ENCODE data around the gene MAPRE3. TPM values are rescaled to one million over a fixed set of nuclear protein-coding genes. Genes with fewer than 3 reads are reported as not detected.
"Not testable (repeated sequence)": the region's sequence is repeated elsewhere in the genome, so short reads cannot be mapped to it uniquely, and the experiment has no call there.

MAPRE3 gene
- total RNA-seq, 4 donors from 2014 or later = 41.9 to 66.5 (median 53.9) TPM

DNA sequence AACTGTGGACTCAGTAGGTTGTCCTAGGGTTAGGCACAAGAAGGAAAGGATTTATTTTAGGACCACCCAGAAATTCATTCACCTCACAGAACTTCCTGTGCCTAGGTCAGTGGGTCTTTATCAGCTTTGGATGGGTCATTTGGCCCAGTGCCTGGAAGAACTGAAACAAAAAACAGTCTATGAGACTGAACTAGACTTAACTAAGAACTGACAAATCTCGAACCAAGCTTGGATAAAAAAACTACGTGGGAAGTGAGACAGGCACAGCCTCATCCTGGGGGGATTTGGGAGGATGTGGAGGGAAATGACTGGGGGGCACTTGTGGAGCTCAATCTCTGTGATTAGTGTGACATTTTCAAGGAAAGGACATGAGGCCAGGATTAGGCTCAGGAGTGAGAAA lies 103.3 kb downstream of the MAPRE3 start:
- intact Hi-C loops (cut with DNase I; ENCODE audit: low total_unique reads) = loop anchor here (5.0 kb wide), 1 partner anchor 286 kb away; the partner anchor contains the start of gene CENPA
- in situ Hi-C loops (cut with MboI; ENCODE audit: low sequenced_read_pairs in 4 of 4) = no loop called here

DNA sequence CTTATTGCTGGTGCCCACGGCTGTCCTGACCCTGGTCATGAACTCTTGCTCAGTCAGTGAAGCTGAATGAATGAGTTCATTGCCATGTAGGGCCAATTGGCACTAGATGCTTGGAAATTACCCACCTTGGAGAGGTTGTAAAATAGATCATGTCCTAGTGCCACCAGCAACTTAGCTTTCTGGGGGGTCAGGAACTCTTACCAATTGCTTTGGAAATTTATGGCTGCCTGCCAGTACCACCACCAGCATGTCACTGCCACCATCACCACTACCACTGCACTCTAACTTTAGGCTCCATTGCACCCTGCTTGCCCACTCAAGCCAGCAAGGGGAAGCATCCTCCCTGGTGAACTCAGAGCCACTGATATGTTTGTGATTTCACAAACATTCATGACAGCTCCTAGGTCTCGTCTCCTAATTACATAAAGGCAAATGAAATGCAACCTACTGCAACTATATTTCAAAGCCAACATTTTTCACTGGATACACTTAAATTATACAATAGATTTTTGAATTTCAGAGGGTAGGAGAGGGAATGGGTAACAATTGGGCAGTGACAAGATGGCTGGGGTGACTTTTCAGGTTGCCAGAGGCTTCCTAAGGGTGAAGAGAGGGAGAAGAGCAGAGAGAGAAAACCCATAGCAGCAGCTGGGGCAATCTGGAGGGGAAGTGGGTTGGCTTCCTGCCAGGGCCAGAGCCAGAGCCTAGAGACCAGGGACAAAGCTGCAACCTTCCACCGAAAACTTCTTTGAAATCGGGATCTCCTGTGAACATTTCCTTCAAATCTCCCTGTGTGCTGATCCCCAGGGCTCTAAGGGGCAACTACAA lies 104.5 kb downstream of the MAPRE3 start:
- Histone ChIP-seq H3K4me1 (peaks cover 17 to 23% of the 10 kb centered on the region in 2 donors), H3K4me3 (no peak overlapping the region), H3K27ac (peak overlapping the region in 1 of 4 donors; percentile 64), H3K27me3 (no peaks in the 10 kb centered on the region), H3K36me3 (peaks cover 0 to 2% of the 10 kb centered on the region in 2 donors), H3K9me3 (no peaks in the 10 kb centered on the region)
- DNase-seq (no peak), ATAC-seq (no peak)
- TF ChIP-seq, protein P1, sequence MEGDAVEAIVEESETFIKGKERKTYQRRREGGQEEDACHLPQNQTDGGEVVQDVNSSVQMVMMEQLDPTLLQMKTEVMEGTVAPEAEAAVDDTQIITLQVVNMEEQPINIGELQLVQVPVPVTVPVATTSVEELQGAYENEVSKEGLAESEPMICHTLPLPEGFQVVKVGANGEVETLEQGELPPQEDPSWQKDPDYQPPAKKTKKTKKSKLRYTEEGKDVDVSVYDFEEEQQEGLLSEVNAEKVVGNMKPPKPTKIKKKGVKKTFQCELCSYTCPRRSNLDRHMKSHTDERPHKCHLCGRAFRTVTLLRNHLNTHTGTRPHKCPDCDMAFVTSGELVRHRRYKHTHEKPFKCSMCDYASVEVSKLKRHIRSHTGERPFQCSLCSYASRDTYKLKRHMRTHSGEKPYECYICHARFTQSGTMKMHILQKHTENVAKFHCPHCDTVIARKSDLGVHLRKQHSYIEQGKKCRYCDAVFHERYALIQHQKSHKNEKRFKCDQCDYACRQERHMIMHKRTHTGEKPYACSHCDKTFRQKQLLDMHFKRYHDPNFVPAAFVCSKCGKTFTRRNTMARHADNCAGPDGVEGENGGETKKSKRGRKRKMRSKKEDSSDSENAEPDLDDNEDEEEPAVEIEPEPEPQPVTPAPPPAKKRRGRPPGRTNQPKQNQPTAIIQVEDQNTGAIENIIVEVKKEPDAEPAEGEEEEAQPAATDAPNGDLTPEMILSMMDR (IDR thresholded peaks at IDR 0.05 in 4 of 5, conservative IDR thresholded peaks at IDR 0.05 in 1 of 5) = no peak
- no peak for TF ChIP-seq POLR2A (IDR thresholded peaks at IDR 0.05)
- intact Hi-C loops (cut with DNase I; ENCODE audit: low total_unique reads) = loop anchor here (5.0 kb wide), 1 partner anchor 288 kb away; the partner anchor contains the start of gene CENPA
- in situ Hi-C loops (cut with MboI; ENCODE audit: low sequenced_read_pairs in 4 of 4) = no loop called here

More for the DNA sequence above, 103.3 kb downstream of the MAPRE3 start:
- ATAC-seq (no peak), DNase-seq (no peak)
- peaks cover 0 to 11% of the 10 kb centered on the region in 2 donors for H3K36me3 ChIP-seq
- H3K27ac ChIP-seq = peak overlapping the region in 2 of 4 donors; percentile 33 to 64
- H3K4me1 ChIP-seq = peaks cover 28 to 29% of the 10 kb centered on the region in 2 donors
- H3K4me3 ChIP-seq = no peak overlapping the region
- TF ChIP-seq POLR2A (IDR thresholded peaks at IDR 0.05) = no peak
- TF ChIP-seq, protein P1 (IDR thresholded peaks at IDR 0.05 in 4 of 5, conservative IDR thresholded peaks at IDR 0.05 in 1 of 5) = no peak
- no peaks in the 10 kb centered on the region for H3K9me3 ChIP-seq
- H3K27me3 ChIP-seq = no peaks in the 10 kb centered on the region

DNA sequence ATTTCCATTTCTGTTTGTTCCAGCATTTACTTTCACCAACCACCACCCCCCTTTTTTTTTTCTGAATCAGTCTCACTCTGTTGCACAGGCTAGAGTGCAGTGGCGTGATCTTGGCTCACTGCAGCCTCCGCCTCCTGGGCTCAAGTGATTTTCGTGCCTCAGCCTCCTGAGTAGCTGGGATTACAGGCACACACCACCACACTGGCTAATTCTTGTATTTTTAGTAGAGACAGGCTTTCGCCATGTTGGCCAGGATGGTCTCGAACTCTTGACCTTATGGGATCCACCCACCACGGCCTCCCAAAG lies 105.1 kb downstream of the MAPRE3 start:
- Histone ChIP-seq H3K27ac (peak overlapping the region in 1 of 4 donors; percentile 52), H3K4me1 (peaks cover 11 to 18% of the 10 kb centered on the region in 2 donors)
- H3K36me3 ChIP-seq; ATAC-seq; intact Hi-C loops (cut with DNase I; ENCODE audit: low total_unique reads); DNase-seq; H3K27me3 ChIP-seq; in situ Hi-C loops (cut with MboI; ENCODE audit: low sequenced_read_pairs in 4 of 4); H3K4me3 ChIP-seq; H3K9me3 ChIP-seq: not testable (repeated sequence)

DNA sequence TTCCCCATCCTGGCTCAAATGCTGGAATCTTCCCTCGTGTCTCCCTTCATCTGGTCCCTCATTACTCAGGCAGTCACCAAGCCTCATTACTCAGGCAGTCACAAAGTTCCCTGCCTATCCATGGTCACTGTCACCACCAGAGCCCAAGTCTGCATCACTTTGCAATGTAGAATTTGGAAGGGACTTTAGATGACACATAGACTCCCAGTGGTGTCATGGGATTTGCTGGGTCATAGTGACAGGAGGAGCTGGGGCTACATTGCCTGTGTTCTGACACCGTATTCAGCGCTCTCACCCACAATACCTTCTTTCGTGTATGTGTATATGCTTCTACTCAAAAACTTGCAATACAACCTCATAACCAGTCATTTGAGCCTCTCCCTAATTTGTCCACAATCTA lies 105.9 kb downstream of the MAPRE3 start:
- DNase-seq (no peak), ATAC-seq (no peak)
- Histone ChIP-seq H3K9me3 (no peaks in the 10 kb centered on the region), H3K4me1 (peaks cover 8 to 19% of the 10 kb centered on the region in 2 donors), H3K27me3 (no peaks in the 10 kb centered on the region), H3K36me3 (no peaks in the 10 kb centered on the region), H3K4me3 (no peak overlapping the region), H3K27ac (peak overlapping the region in 2 of 4 donors; percentile 1 to 52)
- intact Hi-C loops (cut with DNase I; ENCODE audit: low total_unique reads) = no loop called here
- TF ChIP-seq, protein P1 (IDR thresholded peaks at IDR 0.05 in 4 of 5, conservative IDR thresholded peaks at IDR 0.05 in 1 of 5) = no peak
- no peak for TF ChIP-seq POLR2A (IDR thresholded peaks at IDR 0.05)
- in situ Hi-C loops (cut with MboI; ENCODE audit: low sequenced_read_pairs in 4 of 4) = no loop called here

Other genes starting within 250 kb of the MAPRE3 start
- gene SLC35F6, start 206.4 kb upstream of the MAPRE3 start, total RNA-seq = 10 to 100 TPM; 37.8 to 54.5 (median 45.9) TPM
- under 1 TPM in 1 of 4 donors, not detected in 3; 0.22 TPM for gene CENPA, start 184.6 kb upstream of the MAPRE3 start, total RNA-seq
- gene DPYSL5, start 122.5 kb upstream of the MAPRE3 start, total RNA-seq = not detected
- 10 to 100 TPM; 20.0 to 37.7 (median 24.9) TPM for gene TMEM214, start 62.3 kb downstream of the MAPRE3 start, total RNA-seq
- 1 to 10 TPM; 4.9 to 6.2 (median 5.7) TPM for gene AGBL5, start 81.0 kb downstream of the MAPRE3 start, total RNA-seq
- gene OST4, start 101.0 kb downstream of the MAPRE3 start, total RNA-seq = 100 to 1,000 TPM; 191 to 283 (median 251) TPM
- 10 to 100 TPM in 2 of 4 donors, 1 to 10 TPM in 2; 6.8 to 18.2 (median 11.3) TPM for gene EMILIN1, start 108.0 kb downstream of the MAPRE3 start, total RNA-seq
- gene KHK, start 116.1 kb downstream of the MAPRE3 start, total RNA-seq = 1 to 10 TPM in 2 of 4 donors, under 1 TPM in 1, not detected in 1; 0.91 to 5.4 (median 1.3) TPM
- gene CGREF1, start 148.5 kb downstream of the MAPRE3 start, total RNA-seq = 1 to 10 TPM; 1.2 to 7.1 (median 4.3) TPM
- gene ABHD1, start 153.2 kb downstream of the MAPRE3 start, total RNA-seq = 1 to 10 TPM in 3 of 4 donors, under 1 TPM in 1; 0.61 to 2.3 (median 1.2) TPM
- gene PREB, start 164.0 kb downstream of the MAPRE3 start, total RNA-seq = 100 to 1,000 TPM; 117 to 197 (median 154) TPM
- gene PRR30, start 168.8 kb downstream of the MAPRE3 start, total RNA-seq = not detected
- gene TCF23, start 178.4 kb downstream of the MAPRE3 start, total RNA-seq = under 1 TPM in 1 of 4 donors, not detected in 3; 0.20 TPM
- gene ATRAID, start 241.4 kb downstream of the MAPRE3 start, total RNA-seq = 100 to 1,000 TPM; 131 to 203 (median 171) TPM
- 10 to 100 TPM; 19.0 to 46.5 (median 32.5) TPM for gene SLC5A6, start 241.6 kb downstream of the MAPRE3 start, total RNA-seq
- gene CAD, start 246.7 kb downstream of the MAPRE3 start, total RNA-seq = 10 to 100 TPM in 1 of 4 donors, 1 to 10 TPM in 3; 2.7 to 10.2 (median 7.1) TPM